Stimulated activated CD4-positive, alpha-beta T cell treated with anti-CD3 and anti-CD28 coated beads, TNF-alpha, amount 100 ng/mL, for 4 hours (primary cell): ENCODE measurements around the gene KLF12.

Source experiments
- DNase-seq, 3 experiments: peaks; one replicate each; pipeline ENCODE4 v3.0.0-alpha.2; 2020; ENCODE audit warnings: low read depth in 3 of 3

Gene KLF12

DNA sequence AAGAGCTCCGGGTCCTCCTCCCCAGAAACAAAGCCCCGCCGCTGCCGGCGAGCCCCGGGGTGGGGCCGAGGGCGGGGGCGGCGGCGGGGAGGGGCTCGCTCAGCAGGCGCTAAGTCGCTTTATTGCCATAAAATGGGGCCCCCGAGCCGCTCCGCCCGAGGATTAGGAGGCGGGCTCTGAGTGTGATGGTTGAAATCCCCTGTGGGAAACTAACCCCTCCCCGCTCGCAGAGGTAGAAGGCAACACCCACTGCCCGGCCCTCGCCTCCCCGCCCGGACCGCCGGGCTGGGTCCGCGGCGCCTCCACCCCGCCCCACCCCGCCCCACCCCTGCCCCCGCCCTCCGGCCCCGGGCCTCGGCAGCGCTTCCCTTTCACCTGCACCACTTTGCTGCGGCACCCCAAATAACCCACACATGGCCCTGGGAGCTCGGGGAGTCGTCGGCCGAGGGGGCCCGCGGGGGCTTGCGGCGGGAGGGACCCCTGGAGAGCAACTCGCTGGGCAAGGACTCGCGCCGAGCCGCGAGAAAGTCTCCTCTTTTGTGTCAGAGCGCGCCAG is at the start of gene KLF12:
Gene KLF12, minus strand, starts transcription at position 184 of the 556 bp plus-strand sequence.
- peak; percentile 77 to 88 (median 84) for DNase-seq

DNA sequence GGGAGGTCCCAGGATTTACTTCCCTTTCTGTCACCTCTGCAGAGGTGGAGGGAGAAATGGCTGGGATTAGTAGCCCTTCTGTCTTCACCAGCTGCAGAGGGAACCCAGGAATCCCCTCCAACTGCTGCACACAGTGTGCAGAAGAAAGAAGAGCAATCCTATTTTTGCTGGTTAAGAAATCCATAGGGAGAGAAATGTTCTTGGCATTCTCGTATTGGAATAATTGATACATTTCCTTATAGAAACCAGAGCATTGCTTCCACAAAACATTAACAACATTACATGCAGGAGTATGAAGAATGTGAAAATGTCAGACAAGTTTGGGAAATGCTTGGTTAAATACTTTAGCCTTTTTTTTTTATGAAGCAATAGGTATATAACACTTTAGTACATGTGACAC is 48.3 kb upstream of the KLF12 start:
- DNase-seq = no peak

- no peak for DNase-seq
Measured at GRCh38 chr13:74174810-74175209, 40.6 kb upstream of the KLF12 start.

GRCh38 chr13:74173822-74174221 is 39.6 kb upstream of the KLF12 start:
- DNase-seq = no peak

GRCh38 chr13:74171641-74172040 is 37.4 kb upstream of the KLF12 start:
- no peak for DNase-seq

GRCh38 chr13:74169676-74170075 is 35.5 kb upstream of the KLF12 start:
- no peak for DNase-seq

- no peak for DNase-seq
Measured at GRCh38 chr13:74168263-74168675, 34.1 kb upstream of the KLF12 start.

DNA sequence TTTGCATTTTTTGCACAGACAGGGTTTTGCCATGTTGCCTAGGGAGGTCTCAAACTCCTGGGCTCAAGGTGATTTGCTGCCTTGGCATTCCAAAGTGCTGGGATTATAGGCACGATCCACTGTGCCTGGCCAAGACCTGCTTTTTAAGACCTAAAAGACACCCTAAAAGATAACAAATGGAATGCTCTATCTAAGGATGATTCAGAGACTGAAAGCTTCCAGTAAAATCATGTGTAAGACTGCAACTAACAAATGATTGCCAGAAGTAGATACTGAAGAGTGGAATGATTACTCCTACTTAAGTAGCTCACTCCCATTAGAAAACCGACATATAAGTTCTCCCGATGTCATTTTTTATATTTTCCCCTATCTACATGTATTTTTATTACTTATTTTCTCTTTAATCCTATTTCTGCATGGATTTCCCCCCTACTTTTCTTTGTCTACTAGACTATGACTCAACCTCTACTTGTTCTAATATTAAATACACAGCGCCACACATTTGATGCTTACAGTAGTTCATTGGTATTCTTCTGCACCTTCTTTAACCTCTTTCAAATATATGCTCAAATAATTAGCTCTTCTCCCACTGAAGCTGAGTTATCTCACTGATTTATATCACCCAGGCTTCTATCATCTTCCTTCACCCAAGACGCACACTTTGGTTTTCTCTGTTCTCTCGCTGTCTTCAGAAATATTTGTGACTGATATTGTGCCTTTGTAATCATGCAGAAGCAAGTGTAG is 32.2 kb upstream of the KLF12 start:
- no peak for DNase-seq

DNA sequence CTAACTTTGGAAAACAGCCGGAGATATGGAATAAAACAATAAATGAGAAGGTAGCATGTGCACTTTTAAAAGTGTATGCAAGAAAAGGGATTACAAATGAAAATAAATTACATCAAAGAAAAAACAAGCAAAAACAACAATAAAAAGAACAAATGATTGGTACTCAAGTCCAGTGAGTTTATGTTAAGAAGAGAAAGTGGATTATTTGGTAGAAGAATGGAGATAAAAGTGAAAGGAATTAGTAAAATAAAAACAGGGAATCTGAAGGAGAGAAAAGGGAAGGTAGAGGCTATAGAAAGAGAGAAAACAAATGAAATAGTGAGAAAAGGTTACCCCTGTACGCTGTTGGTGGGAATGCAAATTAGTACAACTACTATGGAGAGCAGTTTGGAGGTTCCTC is 28.6 kb upstream of the KLF12 start:
- no peak for DNase-seq

- no peak for DNase-seq
Measured at GRCh38 chr13:74162135-74162534, 27.9 kb upstream of the KLF12 start.

- no peak for DNase-seq
Measured at GRCh38 chr13:74158571-74159352, 24.6 kb upstream of the KLF12 start.

- DNase-seq = no peak
Measured at GRCh38 chr13:74158028-74158427, 23.8 kb upstream of the KLF12 start.

DNA sequence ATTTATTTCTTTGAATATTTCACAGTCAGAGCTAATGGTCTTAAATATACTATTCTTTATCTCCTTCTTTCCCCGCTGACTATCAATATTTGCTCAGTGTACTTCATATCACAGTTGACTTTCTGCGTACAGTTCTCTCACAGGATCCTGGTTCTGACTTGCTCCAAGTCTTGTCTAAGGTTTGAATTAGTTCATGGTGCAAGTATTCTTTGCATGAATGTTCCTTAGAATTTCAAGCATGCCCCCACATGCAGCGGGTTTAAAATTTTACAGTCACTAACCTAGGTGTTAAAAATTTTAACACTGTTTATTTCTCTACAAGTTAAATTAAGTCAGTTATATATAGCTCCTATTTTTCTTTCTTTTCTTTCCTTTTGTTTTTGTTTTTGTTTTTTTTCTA is 20.8 kb upstream of the KLF12 start:
- DNase-seq = no peak

GRCh38 chr13:74153316-74153715 is 19.1 kb upstream of the KLF12 start:
- DNase-seq = no peak

- no peak for DNase-seq
Measured at GRCh38 chr13:74151859-74152258, 17.7 kb upstream of the KLF12 start.

DNA sequence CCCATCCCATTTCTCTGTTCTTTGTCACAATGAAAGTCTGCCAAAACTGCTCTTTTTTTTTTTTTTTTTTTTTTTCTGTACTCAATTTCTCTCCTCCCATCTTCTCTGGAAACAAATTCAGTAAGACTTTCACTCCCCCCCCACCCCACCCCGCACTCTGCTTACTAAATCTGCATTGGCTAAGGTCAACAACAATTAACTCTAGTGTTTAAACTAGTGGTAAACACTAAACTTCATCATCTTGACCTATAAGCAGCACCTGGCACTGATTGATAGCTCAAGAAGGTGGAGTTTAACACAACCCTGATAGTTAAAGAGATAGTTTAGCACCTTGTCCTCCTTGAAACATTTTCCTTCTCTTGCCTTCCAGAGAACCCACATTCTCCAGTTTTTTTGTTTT is 14.1 kb upstream of the KLF12 start:
- no peak for DNase-seq

- DNase-seq = no peak
Measured at GRCh38 chr13:74145249-74145975, 11.2 kb upstream of the KLF12 start.

- no peak for DNase-seq
Measured at GRCh38 chr13:74144269-74144668, 10.1 kb upstream of the KLF12 start.

- DNase-seq = no peak
Measured at GRCh38 chr13:74142257-74142656, 8.1 kb upstream of the KLF12 start.

GRCh38 chr13:74138241-74138640 is 4.0 kb upstream of the KLF12 start:
- DNase-seq = no peak

GRCh38 chr13:74136084-74136658 is 2.0 kb upstream of the KLF12 start:
- DNase-seq = peak in 1 of 3 experiments; percentile 10
